Stimulated activated CD4-positive, alpha-beta T cell treated with anti-CD3 and anti-CD28 coated beads, Interleukin-15, amount 100 ng/mL, for 1 hour (primary cell): ENCODE measurements around the gene BARX1.
"Not testable (repeated sequence)": the region's sequence is repeated elsewhere in the genome, so short reads cannot be mapped to it uniquely, and the experiment has no call there.

Experiments
- DNase-seq, 2 donors: peaks; one replicate each; pipeline ENCODE4 v3.0.0-alpha.2; 2020; ENCODE audit warnings: low read depth in 1 of 2, low spot score in 1 of 2

The BARX1 gene

GRCh38 chr9:93955111-93955980 lies at the start of gene BARX1:
Gene BARX1 (minus strand): TSS chr9:93955355. CDS start chr9:93955146, 209 bp downstream.
- no peak for DNase-seq

- no peak for DNase-seq
These were observed 47.4 kb upstream of the BARX1 start for GRCh38 chr9:94002316-94003140.

GRCh38 chr9:93996863-93997262 lies 41.7 kb upstream of the BARX1 start:
- DNase-seq = no peak

- no peak for DNase-seq
These were observed 41.2 kb upstream of the BARX1 start for GRCh38 chr9:93996367-93996766.

GRCh38 chr9:93994545-93994944 lies 39.4 kb upstream of the BARX1 start:
- DNase-seq = no peak

GRCh38 chr9:93994132-93994531 lies 39.0 kb upstream of the BARX1 start:
- no peak for DNase-seq

GRCh38 chr9:93992830-93993229 lies 37.7 kb upstream of the BARX1 start:
- no peak for DNase-seq

- no peak for DNase-seq
These were observed 35.3 kb upstream of the BARX1 start for GRCh38 chr9:93990448-93990847.

GRCh38 chr9:93988056-93988455 lies 32.9 kb upstream of the BARX1 start:
- DNase-seq = no peak

- no peak for DNase-seq
These were observed 29.7 kb upstream of the BARX1 start for GRCh38 chr9:93984860-93985259.

- DNase-seq = no peak
These were observed 28.7 kb upstream of the BARX1 start for GRCh38 chr9:93983875-93984274.

- no peak for DNase-seq
These were observed 24.6 kb upstream of the BARX1 start for GRCh38 chr9:93979721-93980120.

GRCh38 chr9:93978551-93978950 lies 23.4 kb upstream of the BARX1 start:
- DNase-seq = no peak

GRCh38 chr9:93976973-93977372 lies 21.8 kb upstream of the BARX1 start:
- DNase-seq = no peak

- DNase-seq = no peak
These were observed 20.9 kb upstream of the BARX1 start for GRCh38 chr9:93976081-93976480.

- no peak for DNase-seq
These were observed 20.1 kb upstream of the BARX1 start for GRCh38 chr9:93975262-93975661.

- DNase-seq = no peak
These were observed 19.0 kb upstream of the BARX1 start for GRCh38 chr9:93974151-93974550.

GRCh38 chr9:93972655-93973054 lies 17.5 kb upstream of the BARX1 start:
- DNase-seq = not testable (repeated sequence)

- no peak for DNase-seq
These were observed 14.1 kb upstream of the BARX1 start for GRCh38 chr9:93969328-93969661.

- DNase-seq = no peak
These were observed 13.5 kb upstream of the BARX1 start for GRCh38 chr9:93968451-93969327.
